Neural crest cell (in vitro differentiated cells): ENCODE measurements around the gene GFRA1. TPM values are rescaled to one million over a fixed set of nuclear protein-coding genes. Genes with fewer than 3 reads are reported as not detected.
"Not testable (repeated sequence)": the region's sequence is repeated elsewhere in the genome, so short reads cannot be mapped to it uniquely, and the experiment has no call there.

Source experiments
- DNase-seq: peaks from one replicate; pipeline ENCODE4 v3.0.0; 2021; ENCODE audit warnings: low read depth, mixed read lengths, low spot score
- H3K27ac Mint-ChIP-seq: one replicate; pipeline ENCODE4 v1.8.0; 2021; ENCODE audit warnings: mild to moderate bottlenecking, mixed read lengths; ENCODE audit not compliant: unreplicated experiment
- H3K27me3 Mint-ChIP-seq: 2 replicates; pipeline ENCODE4 v1.8.0; 2021; ENCODE audit warnings: low read depth, mild to moderate bottlenecking, mixed read lengths
- H3K36me3 Mint-ChIP-seq: 2 replicates; pipeline ENCODE4 v1.8.0; 2021; ENCODE audit warnings: low read depth, mild to moderate bottlenecking, mixed read lengths
- H3K4me1 Mint-ChIP-seq: 2 replicates; pipeline ENCODE4 v1.8.0; 2021; ENCODE audit warnings: mixed read lengths
- H3K4me3 Mint-ChIP-seq: one replicate; pipeline ENCODE4 v1.8.0; 2021; ENCODE audit warnings: mild to moderate bottlenecking, mixed read lengths
- H3K9me3 Mint-ChIP-seq: 2 replicates; pipeline ENCODE4 v1.8.0; 2021; ENCODE audit warnings: mixed read lengths
- CTCF ChIP-seq: fragments of 200-600 bp; sonication (generic); conservative IDR thresholded peaks from 2 replicates; pipeline ENCODE4 v1.5.0; 2021; ENCODE audit warnings: antibody characterized with exemption, mild to moderate bottlenecking
- total RNA-seq: library from RNA; stranded (reverse); gene quantifications from 2 replicates; pipeline ENCODE4 v1.2.1, GENCODE V29; 2021

GFRA1 gene
- total RNA-seq, 1 donor from 2014 or later: 72.4 TPM

GRCh38 chr10:116056445-116057293 is 216.3 kb downstream of the GFRA1 start:
- H3K9me3 Mint-ChIP-seq: no peaks in the 10 kb centered on the region
- TF ChIP-seq CTCF: no peak
- no peak for DNase-seq
- peaks cover 6% of the 10 kb centered on the region for H3K4me1 Mint-ChIP-seq
- H3K36me3 Mint-ChIP-seq: peaks cover 8% of the 10 kb centered on the region
- H3K27ac Mint-ChIP-seq: no peak overlapping the region
- H3K4me3 Mint-ChIP-seq: no peak overlapping the region
- H3K27me3 Mint-ChIP-seq: no peaks in the 10 kb centered on the region

- Mint-ChIP-seq H3K9me3 (no peaks in the 10 kb centered on the region), H3K4me3 (no peak overlapping the region), H3K27ac (no peak overlapping the region), H3K27me3 (no peaks in the 10 kb centered on the region), H3K4me1 (peaks cover 6% of the 10 kb centered on the region), H3K36me3 (peaks cover 5% of the 10 kb centered on the region)
- DNase-seq: no peak
- TF ChIP-seq CTCF: no peak
These were observed 217.1 kb downstream of the GFRA1 start for GRCh38 chr10:116055917-116056252.

- H3K36me3 Mint-ChIP-seq: peaks cover 3% of the 10 kb centered on the region
- H3K9me3 Mint-ChIP-seq: no peaks in the 10 kb centered on the region
- H3K27ac Mint-ChIP-seq: peak overlapping the region; percentile 73
- no peak for TF ChIP-seq CTCF
- H3K27me3 Mint-ChIP-seq: no peaks in the 10 kb centered on the region
- peaks cover 6% of the 10 kb centered on the region for H3K4me1 Mint-ChIP-seq
- DNase-seq: no peak
- H3K4me3 Mint-ChIP-seq: no peak overlapping the region
These were observed 217.6 kb downstream of the GFRA1 start for GRCh38 chr10:116055252-116055916.

- no peak overlapping the region for H3K27ac Mint-ChIP-seq
- TF ChIP-seq CTCF: no peak
- H3K36me3 Mint-ChIP-seq: no peaks in the 10 kb centered on the region
- no peak overlapping the region for H3K4me3 Mint-ChIP-seq
- H3K27me3 Mint-ChIP-seq: no peaks in the 10 kb centered on the region
- peaks cover 6% of the 10 kb centered on the region for H3K4me1 Mint-ChIP-seq
- no peaks in the 10 kb centered on the region for H3K9me3 Mint-ChIP-seq
- no peak for DNase-seq
These were observed 219.1 kb downstream of the GFRA1 start for GRCh38 chr10:116053910-116054309.

GRCh38 chr10:116053009-116053730 is 219.8 kb downstream of the GFRA1 start:
- H3K4me1 Mint-ChIP-seq, H3K4me3 Mint-ChIP-seq, H3K27ac Mint-ChIP-seq, H3K36me3 Mint-ChIP-seq, H3K9me3 Mint-ChIP-seq, DNase-seq, H3K27me3 Mint-ChIP-seq: not testable (repeated sequence)

GRCh38 chr10:116052522-116052921 is 220.5 kb downstream of the GFRA1 start:
- H3K27ac Mint-ChIP-seq, DNase-seq, H3K27me3 Mint-ChIP-seq, H3K4me1 Mint-ChIP-seq, H3K9me3 Mint-ChIP-seq, H3K4me3 Mint-ChIP-seq, H3K36me3 Mint-ChIP-seq: not testable (repeated sequence)
